Sigmoid colon (tissue), 4 donors: Measurements from ENCODE around the gene OR13C5.
"Not testable (repeated sequence)": the region's sequence is repeated elsewhere in the genome, so short reads cannot be mapped to it uniquely, and the experiment has no call there.

Experiments used
- EP300 ChIP-seq, 4 donors: sonication (generic); formaldehyde crosslinking; IDR thresholded peaks; one replicate each; pipeline ENCODE4 v1.6.1; 2017; ENCODE audit warnings: antibody characterized with exemption in 4 of 4
- POLR2A ChIP-seq, 2 donors: fragments of 450-650 bp; IDR thresholded peaks; one replicate each; pipeline ENCODE4 v1.6.1; 2016; ENCODE audit warnings: antibody characterized with exemption in 2 of 2, mild to moderate bottlenecking in 2 of 2, moderate library complexity in 2 of 2
- POLR2AphosphoS5 ChIP-seq, 4 donors: sonication (generic); formaldehyde crosslinking; IDR thresholded peaks; one replicate each; pipeline ENCODE4 v1.6.1; 2017; ENCODE audit warnings: antibody characterized with exemption in 4 of 4
- TF ChIP-seq, protein P1 (sequence below), 4 experiments: fragments of 450-650 bp in 3 of 4; fragments of 200-600 bp in 1 of 4; IDR thresholded peaks; one replicate each; pipeline ENCODE4 v1.5.1; 2016 to 2019; ENCODE audit warnings: antibody characterized with exemption in 4 of 4, mild to moderate bottlenecking in 3 of 4, moderate library complexity in 2 of 4

DNA sequence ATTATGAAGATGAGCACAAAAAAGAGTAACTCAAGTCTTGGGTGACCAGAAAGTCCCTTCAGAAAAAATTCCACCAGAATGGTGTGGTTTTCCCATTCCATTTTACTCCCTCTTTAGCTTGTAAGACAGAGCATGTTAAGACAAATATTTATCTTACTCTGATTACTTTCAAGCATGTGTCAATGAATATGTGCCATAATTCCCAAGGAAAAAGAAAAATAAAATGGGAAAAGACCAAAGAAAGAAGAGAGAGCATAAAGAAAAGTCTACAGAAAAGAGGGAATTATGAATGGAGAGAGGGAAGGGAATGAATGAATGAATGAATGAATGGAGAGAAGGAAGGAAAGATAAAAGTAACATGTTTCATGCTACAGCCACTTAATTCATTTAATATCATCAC is at the start of gene OR13C5:
- TF ChIP-seq, protein P1, sequence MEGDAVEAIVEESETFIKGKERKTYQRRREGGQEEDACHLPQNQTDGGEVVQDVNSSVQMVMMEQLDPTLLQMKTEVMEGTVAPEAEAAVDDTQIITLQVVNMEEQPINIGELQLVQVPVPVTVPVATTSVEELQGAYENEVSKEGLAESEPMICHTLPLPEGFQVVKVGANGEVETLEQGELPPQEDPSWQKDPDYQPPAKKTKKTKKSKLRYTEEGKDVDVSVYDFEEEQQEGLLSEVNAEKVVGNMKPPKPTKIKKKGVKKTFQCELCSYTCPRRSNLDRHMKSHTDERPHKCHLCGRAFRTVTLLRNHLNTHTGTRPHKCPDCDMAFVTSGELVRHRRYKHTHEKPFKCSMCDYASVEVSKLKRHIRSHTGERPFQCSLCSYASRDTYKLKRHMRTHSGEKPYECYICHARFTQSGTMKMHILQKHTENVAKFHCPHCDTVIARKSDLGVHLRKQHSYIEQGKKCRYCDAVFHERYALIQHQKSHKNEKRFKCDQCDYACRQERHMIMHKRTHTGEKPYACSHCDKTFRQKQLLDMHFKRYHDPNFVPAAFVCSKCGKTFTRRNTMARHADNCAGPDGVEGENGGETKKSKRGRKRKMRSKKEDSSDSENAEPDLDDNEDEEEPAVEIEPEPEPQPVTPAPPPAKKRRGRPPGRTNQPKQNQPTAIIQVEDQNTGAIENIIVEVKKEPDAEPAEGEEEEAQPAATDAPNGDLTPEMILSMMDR (IDR thresholded peaks at IDR 0.05), result not testable (repeated sequence)
- TF ChIP-seq POLR2AphosphoS5, EP300, POLR2A (IDR thresholded peaks at IDR 0.05): not testable (repeated sequence)
